Activated T-cell treated with anti-CD3 and anti-CD28 coated beads for 4 hours (primary cell): ENCODE data around the gene PIK3R6.
"Not testable (repeated sequence)": the region's sequence is repeated elsewhere in the genome, so short reads cannot be mapped to it uniquely, and the experiment has no call there.

Experiments
- DNase-seq: peaks from one replicate; pipeline ENCODE4 v3.0.0-alpha.2; 2020

The PIK3R6 gene

DNA sequence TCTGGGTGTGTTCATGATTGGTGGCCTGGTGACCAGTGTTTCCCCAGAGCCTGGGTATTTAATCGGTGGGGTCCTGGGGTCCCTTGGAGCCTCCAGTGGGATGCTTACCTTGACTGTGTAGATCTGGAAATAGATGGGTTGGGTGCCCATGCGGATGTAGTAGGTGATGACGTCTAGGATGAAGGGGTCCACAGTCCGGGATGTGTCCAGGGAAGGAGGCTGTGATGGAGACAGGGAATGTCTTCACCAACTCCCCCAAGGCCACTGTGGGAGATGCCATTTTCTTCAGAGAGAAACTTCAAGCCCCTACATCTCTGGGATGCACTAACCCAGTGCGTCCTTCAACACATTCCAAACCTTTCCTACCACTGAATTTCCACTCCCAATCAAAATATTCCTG, 44.2 kb downstream of the PIK3R6 start:
- DNase-seq: no peak

DNA sequence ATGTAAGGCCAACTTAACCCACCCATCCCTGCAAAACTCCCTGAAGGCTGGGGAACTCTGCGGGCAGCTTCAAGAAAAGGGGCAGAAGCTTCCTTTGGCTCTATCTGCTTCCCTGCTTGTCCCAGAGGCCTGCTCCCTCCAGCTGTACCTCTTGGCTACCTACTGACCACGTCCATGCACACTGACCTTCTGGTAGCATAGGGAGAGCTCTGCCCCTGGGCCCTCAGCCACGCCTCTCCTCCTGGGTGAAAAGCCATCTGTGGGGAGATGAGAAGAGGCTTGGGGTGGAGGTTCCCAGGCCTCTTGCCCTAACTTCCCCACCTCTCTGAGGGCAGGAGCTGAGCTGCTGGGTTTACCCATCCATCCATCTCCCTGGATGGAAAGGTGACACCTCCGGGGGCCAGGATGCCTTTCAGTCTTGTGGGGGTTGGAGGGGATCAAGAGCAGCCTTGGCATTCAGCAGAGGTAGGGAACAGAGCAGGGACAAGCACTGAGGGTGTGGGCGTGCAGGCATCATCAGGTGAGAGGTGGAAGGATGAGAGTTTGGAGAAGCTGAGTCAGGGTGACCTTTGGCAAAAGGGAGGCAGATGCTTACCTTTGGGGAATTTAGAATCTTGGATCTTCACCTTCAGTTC, 45.0 kb downstream of the PIK3R6 start:
- no peak for DNase-seq

DNA sequence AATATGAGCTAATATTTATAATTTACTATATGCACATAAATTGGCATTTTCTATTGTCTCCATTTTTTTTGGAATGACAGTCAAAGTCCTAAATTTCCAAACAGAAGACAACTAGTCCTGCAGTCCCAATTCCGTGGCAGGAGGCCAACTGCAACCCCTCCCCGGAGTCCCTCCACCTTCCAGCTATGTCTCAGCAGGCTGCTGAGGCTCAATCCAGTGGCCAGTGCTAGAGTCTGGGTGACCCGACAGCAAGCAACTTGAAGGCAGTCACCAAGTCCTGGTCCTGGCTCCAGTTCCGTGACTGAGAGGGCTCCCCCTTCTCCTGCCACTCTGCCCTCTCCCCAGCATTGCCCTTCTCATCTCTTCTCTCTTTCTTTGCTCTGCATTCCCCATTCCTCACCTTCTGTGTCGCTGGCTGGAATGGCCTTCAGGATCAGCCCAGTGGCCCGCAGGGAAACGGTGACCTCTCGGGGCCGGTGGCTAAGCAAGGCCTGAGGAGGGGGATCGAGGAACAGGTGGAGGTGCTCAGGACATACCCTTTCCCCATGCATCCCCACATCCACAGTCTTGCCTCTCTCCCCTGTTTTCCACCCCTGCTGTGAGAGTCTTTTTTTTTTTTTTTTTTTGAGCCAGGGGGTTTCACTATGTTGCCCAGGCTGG, 45.9 kb downstream of the PIK3R6 start:
- DNase-seq: no peak

DNA sequence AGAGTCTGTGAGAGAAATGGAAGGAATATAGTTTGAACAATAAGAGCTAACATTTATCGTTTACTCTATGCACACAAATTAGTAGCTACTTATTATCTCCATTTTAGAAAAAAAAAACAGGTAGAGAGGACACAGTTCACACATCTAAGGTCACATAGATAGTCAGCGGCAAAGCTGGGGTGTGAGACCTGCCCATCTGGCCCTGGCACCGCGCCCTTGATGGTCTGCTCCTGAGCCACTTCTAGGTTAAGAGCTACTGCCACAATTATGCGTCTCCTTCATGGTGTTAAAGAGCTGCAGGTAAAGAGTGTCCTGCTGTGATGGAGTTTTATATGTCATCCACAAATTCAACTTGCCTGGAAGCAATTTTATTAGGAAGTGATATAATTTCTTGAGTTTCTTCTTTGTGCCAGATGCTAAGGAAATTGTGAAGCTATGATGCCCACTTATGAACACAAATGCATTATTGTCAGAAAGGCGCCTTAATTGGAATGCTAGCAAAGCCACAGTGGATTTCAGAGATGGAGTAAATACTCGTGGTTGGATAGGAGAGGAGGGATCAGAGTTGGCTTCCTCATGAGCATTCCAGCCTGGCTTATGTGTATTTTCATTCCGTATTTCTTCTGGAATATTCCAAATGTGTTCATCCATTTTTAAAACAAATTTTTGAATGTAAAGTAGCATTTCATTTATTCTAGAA, 47.0 kb downstream of the PIK3R6 start:
- DNase-seq: no peak

DNA sequence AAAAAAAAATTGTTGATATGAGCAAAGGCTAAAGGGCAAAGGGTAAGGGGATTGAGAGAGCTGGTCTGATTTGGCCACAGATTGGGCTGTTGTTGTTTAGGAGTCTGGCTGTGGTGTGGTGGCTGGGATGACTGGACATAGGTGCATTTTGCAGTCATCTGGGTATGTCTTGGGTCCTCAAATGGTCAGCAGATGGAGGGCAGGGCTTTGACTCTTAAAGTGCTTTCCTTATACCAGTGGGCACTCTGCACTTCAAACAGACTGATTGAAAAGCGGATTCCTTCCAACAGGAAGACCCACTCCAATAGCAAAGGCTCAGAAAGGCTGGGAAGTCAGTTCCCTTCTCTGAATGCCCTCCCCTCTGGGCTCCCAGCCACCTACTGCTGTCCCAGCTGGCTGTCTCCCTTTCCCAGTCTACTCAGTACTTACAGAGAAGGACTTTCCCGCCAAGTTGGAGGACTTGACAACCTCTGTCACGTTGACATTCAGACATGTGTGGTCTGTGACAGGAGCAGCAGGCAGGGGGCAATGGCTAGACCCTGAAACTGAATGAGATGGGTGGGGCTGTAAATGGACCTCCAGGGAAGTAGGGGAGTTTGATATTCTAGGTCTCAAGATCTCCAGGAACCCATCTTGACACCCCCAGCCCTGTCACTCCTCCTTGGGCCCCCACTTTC, 48.7 kb downstream of the PIK3R6 start:
- DNase-seq: no peak

DNA sequence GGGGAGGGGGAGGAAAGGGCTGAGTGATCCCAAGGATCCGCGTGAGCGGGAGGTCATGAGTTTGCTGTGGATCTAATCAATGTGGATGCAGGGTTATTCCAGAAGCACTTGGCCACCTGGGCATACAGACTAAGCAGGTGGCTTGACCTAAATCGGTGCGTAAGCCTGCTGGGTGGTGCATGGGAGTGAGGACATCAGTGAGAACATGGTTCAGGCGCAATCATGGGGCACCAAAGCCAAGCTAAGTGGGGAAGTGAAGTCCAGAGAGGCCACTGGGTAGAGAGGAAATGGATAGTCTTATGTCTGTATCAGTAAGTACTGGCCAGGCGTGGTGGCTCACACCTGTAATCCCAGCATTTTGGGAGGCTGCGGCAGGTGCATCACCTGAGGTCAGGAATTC, 49.4 kb downstream of the PIK3R6 start:
- no peak for DNase-seq

DNA sequence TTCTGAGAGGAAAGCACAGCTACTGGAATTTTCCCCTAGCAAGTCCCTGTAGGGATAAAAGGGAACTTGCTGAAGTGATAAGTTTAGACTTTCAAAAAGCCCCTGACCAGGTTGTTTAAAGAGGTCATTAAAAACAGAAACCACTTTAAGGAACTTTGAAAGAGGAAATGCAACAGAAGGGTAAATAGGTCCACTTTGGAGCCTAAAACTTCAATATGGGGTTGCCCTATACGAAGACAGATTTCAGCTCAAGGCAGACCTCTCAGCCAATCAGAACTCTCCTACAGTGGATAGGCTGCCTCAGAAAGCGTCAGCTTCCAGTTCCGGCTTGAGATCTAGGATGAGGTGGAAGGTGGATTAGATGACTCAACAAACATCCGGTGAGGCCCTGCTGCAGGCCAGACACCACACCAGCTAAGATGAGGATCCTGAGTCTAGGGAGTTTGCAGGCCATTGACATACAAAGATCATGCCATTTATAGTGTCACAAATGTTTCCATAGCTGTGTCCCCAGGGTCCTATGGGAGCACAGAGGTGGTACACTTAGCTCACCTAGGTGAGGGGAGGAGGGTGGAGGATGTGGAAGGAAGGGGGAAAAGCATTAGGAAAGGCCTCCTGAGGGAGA, 60.4 kb downstream of the PIK3R6 start:
- DNase-seq: no peak

DNA sequence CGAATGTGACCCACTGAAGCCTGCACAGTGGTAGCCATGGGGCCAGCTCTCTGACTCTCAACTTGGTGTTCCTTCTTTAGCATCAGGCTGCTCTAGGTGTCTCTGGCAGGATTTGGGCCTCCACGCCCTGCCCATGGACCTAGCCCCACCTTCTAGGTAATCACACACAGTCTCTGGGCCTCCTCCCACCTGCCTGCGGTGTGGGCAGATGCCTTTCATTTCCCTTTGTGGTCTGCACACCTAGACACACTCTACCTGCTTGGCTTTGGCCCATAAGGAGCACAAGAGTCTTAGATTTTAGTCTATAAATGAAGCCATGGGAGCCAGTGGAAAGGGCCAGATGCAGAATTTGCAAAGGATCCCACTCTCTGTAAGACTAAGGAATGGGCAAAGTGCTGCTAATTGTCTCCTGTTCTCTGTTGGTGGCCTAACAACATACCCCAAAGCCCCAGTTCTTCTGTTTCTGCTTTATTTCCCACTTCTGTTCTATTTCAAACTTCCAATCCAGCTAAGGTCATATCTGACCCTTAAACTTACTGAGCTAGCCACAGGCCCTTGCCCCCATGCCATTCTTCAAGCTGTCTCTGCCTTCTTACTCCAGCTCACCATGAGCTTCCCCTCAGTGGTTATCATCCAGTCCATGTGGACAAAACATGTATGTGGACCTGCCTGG, 61.1 kb downstream of the PIK3R6 start:
- no peak for DNase-seq

DNA sequence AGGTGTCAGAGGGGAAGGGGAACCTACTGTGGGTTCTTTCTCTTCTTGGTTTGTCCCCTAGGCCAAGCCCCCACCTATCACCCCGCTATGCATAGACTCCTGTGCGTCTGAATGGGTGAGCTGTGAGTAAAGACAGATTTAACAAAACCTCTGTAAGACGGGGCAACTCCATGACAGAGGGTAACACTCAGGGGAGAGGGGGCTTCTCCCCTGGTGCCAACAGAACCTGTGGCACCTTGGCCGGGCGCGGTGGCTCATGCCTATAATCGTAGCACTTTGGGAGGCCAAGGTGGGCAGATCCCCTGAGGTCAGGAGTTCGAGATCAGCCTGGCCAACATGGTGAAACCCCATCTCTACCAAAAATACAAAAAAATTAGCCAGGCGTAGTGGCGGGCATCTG, 62.1 kb downstream of the PIK3R6 start:
- DNase-seq: not testable (repeated sequence)

DNA sequence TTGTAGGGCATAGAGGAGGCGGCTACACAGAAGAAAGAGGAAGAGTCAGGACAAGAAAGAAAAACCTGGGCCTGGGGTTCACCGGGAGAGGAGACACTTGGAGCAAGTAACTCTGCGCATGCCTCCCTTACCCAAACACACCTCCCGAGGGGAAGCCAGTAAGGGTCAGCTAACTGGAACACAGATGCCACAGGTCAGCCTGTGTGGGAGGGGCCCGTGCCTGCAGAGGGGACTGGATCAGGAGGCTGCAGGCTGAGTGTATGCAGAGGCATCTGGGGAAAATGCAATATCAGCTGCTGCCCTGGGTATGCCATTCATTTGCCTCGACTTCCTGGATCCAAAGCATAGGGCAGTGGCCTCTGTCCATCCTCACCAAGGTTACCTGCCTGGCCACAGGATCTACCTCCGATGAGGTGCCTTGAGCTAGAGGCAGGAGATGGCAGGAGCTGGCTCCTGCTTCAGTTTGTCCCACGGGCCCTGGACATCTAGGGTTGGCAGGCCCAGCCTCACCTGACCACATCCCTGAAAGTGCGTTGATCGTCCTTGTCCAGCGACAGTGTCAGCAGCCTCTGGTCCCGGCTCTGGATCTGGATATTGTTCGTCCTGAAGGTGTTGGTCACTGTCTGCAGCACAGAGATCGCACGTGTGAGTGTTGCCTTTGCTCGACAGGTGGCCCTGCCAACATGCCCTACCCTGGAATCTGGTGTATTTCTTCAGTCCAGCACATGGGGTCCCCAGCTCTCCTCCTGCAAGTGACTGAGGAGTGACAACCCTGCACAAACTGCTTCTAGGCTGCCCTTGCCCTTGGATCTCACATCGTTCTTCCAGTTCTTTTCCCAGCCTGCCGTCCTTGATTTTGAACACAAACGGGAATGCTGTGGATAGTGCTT, 63.7 kb downstream of the PIK3R6 start:
- no peak for DNase-seq

DNA sequence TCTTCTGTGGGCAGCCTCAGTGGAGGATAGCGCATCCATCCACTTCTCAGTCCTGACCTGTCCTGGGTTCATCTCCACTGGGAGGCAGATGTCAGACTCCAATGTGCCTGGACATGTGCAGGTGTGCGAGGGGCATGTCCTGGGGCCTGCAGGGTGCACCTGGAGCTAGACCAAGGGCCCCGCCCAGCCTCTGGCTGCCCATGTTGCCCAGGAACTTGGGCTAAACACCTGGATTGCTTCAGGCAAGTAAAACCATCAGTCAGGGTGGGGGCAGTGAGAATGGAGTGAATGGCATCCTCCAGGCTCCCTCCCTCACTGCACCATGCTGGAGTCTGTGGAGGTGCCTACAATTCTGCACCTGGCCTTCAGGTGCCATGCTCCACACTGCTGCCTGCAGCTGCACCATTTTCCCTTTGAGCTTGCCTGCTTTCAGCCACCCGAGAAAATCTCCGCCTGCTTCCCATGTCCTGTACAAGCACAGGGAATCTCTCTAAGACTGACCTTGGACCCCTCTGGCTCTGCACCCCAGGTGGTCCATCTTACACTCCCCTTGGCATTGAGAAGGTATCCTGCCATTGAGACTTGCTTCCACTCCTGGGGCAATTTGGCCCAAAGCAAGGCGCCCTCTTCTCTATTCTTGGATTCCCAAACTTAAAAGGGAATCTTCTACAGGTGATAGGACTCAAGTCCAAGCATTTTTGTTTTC, 66.2 kb downstream of the PIK3R6 start:
- DNase-seq: no peak

DNA sequence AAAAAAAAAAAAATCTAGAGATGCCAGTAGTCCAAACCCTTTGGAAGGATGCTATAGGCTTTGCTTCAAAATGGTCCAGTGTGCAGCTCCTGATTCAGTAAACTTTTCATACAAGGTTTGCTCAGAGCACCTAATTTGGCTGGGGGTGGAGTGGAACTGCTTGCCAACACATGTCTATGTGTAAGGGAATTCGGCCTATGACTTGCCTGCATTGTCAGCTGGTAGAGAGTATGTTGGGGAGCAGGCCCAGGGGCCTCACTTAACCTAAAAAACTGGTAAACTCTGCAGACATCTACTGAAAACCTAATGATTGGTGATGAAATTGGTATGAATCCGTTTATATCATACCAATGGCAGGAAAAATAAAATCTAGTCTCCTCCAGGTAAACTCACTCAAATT, 66.8 kb downstream of the PIK3R6 start:
- DNase-seq: no peak

DNA sequence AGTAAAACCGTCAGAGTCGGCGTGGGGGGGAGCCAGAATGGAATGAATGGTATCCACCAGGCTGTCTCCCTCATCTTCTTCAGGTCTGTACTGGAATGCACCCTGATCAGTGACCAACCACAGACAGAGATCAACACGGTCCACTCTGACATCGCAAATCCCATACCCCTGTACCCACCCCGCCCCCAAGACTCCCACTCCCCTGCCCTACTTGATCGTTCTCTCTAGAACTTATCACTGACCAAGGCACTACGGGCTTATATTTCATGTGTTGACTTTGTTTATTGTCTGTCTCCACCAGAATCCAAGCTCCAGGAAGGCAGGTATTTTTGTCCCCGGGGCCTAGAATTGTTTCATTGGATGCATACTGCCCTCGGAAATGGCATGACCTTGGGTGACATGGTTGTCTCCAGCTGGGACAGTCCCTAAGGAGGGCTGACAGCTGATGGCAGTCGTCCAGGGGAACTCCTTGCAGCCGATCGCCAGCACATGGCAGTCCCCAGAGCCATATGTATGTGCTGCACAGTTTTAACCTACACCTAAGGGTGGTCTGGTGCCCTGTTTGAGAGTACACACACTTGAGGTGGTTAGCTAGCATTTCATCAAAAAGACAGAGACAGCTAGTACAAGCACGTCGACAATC, 67.8 kb downstream of the PIK3R6 start:
- no peak for DNase-seq

DNA sequence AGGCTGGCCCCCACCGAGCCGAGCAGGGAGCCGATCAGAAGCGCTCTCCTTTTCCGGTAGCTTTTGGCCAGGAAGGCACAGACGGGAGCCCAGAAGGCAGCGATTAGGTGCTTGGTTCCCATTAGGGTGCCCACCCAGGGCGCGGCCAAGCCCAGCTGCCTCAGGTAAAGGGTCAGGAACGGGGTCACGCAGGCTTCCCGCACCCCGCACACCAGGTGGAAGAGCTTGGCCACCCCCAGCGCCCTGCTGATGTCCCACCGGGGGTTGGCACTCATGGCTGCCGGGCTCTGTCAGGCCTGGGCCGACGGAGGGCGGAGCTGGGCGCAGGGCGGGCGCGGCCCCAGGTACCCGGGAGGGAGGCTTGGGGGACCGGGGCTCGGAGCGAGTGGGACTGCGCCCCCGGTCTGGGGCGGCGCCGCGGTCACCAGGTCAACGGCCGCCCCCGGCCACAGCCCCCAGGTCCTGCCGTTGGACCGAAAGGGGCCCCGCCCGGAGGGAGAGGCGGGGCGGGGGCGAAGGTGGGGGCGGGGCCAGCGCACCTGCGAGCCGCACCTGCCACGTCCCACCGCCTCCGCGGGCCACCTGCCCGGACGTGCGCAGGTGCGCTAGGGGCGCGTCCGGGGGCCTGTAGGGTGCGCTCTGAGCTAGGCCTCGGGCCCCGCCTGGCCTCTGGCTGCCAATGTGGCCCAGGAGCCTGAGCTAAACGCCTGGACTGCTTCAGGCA, 68.5 kb downstream of the PIK3R6 start, which contains the start of gene MFSD6L:
TSS of gene MFSD6L (minus strand) at position 520 of the 724 bp plus-strand sequence. CDS start at position 275, 245 bp downstream.
- no peak for DNase-seq

DNA sequence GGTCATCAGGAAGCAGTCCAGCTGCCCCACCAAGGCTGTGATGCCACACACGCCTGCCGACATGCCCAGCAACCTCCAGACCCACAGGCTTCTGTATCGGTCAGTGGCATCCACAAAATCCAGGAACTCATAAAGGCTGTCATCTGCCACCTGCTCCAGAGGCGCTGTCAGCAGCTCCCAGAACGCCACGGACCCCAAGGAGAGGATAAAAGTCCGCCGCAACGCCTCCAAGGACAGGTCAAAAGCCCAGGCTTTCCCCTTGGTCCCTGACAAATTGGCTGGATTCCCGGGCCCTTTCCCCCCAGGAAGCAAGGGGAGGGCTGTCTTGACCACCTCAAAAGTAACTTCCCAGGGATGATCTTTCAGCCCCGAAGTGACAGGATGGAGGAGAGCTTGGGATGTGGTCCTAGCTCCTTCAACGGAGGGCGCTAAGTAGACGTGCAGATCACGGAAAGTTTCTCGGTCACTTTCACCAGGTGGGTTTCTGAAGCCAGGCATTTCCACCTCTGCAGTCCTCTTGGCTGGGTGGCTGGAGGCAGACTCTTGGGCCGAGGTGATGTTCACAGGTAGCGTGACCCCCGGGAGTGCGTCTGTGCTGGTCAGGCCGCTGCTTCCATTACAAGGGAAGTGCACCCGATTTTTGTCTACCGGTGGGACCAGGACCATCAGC, 69.2 kb downstream of the PIK3R6 start:
- no peak for DNase-seq

DNA sequence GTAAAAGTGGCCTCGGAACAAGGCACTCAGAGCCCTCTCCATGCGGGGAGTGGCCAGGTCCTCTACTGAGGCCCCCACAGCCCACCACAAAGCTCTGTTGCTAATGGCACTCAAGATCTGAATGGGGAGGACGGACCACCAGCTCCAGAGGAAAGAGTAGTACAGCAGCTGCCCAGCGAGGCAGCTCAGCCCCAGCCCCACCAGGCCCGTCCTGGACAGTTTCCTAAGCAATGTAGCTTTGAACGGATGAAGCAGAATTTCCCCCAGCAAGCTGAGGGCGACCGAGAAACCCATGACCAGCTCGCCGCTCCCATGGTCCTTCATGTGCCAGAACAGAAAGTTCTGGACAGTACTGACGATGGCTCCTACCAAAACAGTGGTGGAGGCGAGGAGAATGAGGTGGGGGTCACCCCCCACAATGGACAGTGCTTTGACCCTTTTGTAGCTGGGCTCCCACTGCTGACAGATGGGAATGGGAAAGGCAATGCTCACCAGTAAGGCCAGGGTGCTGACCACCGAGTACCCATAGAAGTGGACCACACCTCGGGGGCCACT, 69.8 kb downstream of the PIK3R6 start:
- DNase-seq: no peak

DNA sequence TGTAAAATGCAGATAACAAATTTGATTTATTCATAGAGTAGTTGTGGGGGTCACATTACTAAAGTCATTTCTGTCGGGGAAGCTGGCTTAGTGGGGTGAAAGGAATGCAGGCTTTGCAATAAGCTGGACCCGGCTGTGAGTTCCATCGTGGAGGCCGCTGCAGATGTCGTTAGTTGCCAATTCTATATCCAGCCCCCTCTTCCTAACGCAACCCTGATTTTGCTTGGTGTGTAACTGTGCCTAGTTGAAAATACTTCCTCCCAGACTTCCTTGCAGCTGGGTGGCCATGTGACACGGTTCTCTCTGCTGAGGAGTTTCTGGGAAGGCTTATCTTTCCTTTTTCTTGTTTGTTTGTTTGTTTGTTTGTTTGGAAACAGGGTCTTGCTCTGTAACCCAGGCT, 72.8 kb downstream of the PIK3R6 start:
- no peak for DNase-seq

DNA sequence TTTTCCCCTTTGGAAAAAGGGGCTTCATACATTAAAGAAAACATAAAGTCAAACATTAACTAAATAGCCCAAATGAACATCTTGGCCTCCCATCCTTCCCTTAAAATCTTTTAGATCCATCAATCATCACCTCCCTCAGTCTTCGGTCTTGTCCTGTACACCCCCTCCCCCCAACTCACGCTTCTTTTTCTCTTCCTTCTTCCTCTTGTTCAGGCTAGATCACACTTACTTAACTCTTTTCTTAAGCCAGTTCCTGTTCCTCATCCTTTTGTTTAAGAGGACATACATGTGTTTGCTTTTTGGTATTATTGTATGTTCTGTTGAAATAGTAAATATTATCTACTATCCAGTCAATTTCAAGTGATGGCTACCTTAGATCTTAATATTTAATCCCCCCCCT, 73.8 kb downstream of the PIK3R6 start:
- no peak for DNase-seq

DNA sequence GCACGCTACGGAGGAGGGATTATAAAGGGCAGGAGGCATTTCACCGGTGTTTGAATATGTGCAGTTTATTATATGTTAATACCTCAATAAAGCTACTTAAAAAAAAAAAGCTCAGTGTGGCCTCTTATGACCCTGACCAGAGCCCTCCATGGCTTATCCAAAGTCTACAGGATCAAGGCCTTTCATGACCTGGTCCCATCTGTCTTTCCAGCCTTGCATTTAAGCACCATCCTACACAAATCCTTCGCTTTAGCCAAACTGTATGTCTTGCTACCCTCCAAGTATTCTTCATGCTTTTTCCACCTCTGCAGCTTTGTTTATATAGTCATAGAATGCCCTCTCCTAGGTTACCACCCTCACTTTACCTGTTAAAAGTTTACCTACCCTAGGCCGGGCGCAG, 74.8 kb downstream of the PIK3R6 start:
- no peak for DNase-seq
